DMS79 treated with DMSO at 0.1 percent for 48 hours (cell line): ENCODE measurements around the gene SPATA12.

Experiments used
- DNase-seq: peaks from one replicate; lab custom pipeline; 2025; lab: John Stamatoyannopoulos, UW

Gene SPATA12

GRCh38 chr3:57053122-57053521 is 7.3 kb upstream of the SPATA12 start:
- no peak for DNase-seq

- no peak for DNase-seq
These were observed 3.1 kb upstream of the SPATA12 start for GRCh38 chr3:57057351-57057750.

DNA sequence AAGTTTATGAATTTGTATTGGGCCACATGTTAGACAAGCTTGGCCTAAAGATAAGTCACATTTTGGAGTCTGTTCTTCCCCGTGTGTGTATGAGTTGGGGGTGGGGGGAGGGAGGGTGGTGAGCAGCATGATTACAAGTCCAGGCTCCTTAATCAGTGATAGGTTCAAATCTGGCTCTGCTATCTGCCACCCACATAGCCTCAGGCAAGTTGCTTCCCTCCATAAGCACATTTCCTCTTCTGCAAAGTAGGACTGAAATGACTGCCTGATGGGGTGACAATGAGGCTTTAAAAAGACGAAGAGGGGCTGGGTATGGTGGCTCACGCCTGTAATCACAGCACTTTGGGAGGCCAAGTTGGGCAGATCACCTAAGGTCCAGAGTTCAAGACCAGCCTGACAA is 1.1 kb upstream of the SPATA12 start:
- no peak for DNase-seq

DNA sequence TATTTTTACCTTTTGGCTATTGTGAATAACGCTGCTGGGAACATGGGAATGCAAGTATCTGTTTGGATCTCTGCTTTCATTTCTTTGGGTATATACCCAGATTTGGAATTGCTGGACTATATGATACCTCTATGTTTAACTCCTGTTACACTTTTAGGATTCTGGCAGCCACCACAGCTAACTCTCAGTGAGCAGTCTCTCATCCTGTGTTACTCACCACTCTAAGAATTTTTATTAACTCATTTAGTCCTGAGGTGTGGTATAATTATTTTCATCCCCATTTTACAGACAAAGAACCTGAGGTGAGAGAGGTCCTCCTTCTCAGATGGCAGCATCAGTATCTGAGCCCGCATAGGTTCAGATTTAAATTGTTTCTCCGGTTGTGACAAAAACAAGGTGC is 1.1 kb downstream of the SPATA12 start:
- DNase-seq, result no peak

DNA sequence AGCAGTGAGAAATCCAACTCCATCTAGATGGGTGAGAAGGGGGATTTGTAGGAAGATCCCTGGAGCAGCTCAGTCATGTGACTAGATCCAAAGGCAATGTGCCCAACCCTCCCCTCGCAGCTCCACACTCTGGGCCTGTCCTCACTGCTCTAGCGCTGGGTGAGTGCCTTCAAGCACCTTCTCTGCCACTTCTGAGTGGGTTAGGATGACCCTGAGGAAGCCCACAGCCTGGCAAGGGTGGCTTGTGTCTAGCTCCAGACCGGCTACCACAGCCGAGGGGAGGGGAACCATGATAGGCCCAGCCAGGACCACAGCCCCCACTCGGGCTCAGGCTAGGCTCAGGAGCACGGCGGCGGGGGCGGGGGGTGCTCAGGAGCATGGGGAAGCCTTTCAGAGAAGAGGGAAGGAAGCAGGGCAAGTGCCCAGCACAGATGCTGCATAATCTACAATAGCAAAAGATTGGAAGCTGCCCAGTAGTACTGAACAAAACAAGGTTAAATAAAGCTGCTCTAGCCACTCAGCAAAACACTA is 1.7 kb downstream of the SPATA12 start:
- peak; percentile 3 for DNase-seq

GRCh38 chr3:57063032-57063431 is 2.6 kb downstream of the SPATA12 start:
- no peak for DNase-seq

DNA sequence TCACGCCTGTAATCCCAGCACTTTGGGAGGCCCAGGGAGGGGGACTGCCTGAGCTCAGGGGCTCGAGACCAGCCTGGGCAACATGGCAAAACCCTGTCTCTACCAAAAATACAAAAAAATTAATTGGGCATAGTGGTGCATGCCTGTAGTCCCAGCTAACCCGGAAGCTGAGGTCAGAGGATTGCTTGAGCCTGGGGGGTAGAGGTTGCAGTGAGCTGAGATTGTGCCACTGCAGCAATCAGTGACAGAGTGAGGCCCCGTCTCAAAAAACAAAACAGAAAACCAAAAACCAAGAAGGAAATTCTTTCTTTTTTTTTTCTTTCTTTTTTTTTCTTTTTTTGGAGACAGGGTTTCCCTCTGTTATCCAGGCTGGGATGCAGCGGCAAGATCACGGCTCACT is 3.5 kb downstream of the SPATA12 start:
- no peak for DNase-seq

GRCh38 chr3:57064572-57064971 is 4.1 kb downstream of the SPATA12 start:
- no peak for DNase-seq

DNA sequence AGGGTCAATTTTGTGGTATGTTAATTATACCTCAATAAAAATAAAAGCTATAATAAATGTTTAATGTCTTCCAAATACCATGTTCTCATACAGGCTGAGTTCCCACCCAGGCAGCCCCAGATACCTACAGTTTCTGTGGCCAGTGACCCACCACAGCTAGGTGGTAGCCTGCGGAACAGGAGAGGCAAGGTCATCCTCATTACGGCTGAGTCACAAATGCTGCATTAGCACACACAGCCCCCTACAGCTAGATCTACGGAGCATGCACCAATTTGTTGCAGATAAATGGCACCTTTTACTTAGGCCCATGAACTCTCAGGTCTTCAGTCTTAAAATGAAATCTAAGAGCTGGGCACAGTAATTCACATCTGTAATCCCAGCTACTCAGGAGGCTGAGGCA is 5.1 kb downstream of the SPATA12 start:
- DNase-seq, result no peak

GRCh38 chr3:57066471-57066870 is 6.0 kb downstream of the SPATA12 start:
- DNase-seq, result no peak

GRCh38 chr3:57068437-57069089 is 8.1 kb downstream of the SPATA12 start:
- DNase-seq, result no peak

GRCh38 chr3:57069503-57069902 is 9.0 kb downstream of the SPATA12 start:
- DNase-seq, result no peak

DNA sequence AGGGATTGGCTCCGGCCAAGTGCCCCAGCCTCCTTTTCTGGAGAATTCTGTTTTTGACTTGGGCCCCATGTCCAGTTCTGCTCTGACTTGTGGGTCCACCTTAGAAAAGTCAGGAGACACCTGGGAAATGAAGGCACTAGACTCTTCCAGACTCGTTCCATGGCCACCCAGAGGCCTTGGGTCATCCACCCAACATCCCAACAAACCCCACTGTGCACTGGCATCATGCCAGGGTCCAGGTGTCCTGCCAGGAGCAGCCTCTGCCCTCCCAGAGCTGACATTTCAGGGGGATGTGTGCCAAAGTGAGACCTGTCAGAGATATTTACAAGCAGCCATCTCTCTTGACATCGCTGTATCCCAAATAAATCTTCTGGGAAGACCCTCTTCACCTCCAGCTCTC is 13.2 kb downstream of the SPATA12 start:
- no peak for DNase-seq

- DNase-seq, result no peak
These were observed 13.7 kb downstream of the SPATA12 start for GRCh38 chr3:57074135-57074534.

DNA sequence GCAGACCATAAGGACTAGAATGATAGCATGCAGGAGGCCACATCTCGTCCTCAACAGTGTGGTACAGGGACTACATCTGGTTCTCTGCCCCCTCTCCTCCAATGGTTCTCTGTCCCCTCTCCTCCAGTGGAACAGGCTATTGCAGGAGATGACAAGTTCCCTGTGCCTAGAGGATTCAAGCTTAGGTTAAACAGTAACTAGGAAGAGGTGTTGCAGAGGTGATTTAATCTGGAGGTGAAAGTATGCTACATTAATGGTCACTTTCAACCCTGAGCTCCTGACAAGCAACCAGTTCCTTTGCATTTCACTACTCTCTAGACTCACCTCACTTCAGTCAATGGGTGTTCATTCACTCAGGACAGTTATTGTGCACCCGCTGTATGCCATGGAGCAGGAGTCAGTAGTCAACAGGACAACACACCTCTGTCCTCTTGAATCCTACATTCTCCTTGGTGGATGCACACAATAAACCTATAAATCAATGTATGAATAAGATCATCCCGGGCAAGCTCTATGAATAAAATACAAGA is 16.0 kb downstream of the SPATA12 start:
- no peak for DNase-seq

- no peak for DNase-seq
These were observed 17.3 kb downstream of the SPATA12 start for GRCh38 chr3:57077630-57078343.

GRCh38 chr3:57078344-57078634 is 17.8 kb downstream of the SPATA12 start:
- DNase-seq, result peak; percentile 20

- DNase-seq, result peak; percentile 19
These were observed 18.4 kb downstream of the SPATA12 start for GRCh38 chr3:57078635-57079473.

GRCh38 chr3:57079474-57079831 is 19.0 kb downstream of the SPATA12 start:
- DNase-seq, result no peak

- peak; percentile 19 for DNase-seq
These were observed 19.7 kb downstream of the SPATA12 start for GRCh38 chr3:57080171-57080570.

DNA sequence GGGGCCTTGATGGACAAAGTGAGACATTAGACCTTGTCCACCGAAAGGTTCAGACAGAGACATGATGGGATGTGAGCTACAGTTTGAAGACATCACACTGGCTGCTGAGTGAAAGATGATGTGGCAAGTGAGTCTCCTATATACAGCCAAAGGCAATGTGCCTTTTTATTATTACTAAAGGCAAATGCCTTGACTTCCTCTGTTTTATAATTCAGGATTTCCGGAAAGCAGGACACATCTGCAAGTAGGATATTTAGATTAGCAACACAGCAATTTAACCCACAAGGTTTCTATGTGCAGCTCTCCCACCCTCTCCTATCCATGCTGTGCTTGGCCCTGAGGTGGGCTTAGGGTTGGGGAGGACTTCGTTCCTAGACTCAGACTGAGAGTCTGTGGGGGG is 20.7 kb downstream of the SPATA12 start:
- no peak for DNase-seq

DNA sequence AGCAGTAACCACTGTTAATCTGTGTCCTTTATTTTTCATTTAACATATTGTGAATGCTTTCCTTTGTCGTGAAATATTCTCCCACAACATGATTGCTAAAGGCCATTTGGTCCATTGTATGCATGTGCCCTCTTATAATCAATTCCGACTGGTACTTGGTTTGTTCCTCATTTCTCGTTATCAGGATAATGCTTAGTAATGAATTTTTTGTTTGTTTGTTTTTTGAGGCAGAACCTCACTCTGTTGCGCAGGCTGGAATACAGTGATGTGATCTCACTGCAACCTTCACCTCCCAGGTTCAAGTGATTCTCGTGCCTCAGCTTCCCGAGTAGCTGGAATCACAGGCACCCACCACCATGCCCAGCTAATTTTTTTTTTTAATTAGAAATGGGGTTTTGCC is 22.0 kb downstream of the SPATA12 start:
- no peak for DNase-seq
